Activated naive CD4-positive, alpha-beta T cell treated with anti-CD3 and anti-CD28 coated beads, Interleukin-2, amount 10 ng/mL, durations not matched to agents 7 days and 5 days (primary cell): ENCODE data around the gene SEMA4D.

Source experiments
- CTCF ChIA-PET: fragments of 350-600 bp; sonication (Branson Sonifier 250); formaldehyde crosslinking; loops from one replicate; lab custom pipeline; 2021; ENCODE audit warnings: antibody characterized with exemption; lab: Charles Lee
- DNase-seq: peaks from one replicate; pipeline ENCODE4 v3.0.0-alpha.2; 2020
- H3K27ac Mint-ChIP-seq: one replicate; pipeline ENCODE4 v1.8.0; 2021; ENCODE audit warnings: mild to moderate bottlenecking, moderate library complexity, mixed read lengths
- H3K27me3 Mint-ChIP-seq: one replicate; pipeline ENCODE4 v1.8.0; 2021; ENCODE audit warnings: mild to moderate bottlenecking, mixed read lengths
- H3K36me3 Mint-ChIP-seq: one replicate; pipeline ENCODE4 v1.8.0; 2021; ENCODE audit warnings: mixed read lengths
- H3K4me1 Mint-ChIP-seq: one replicate; pipeline ENCODE4 v1.8.0; 2021; ENCODE audit warnings: mixed read lengths
- H3K4me3 Mint-ChIP-seq: one replicate; pipeline ENCODE4 v1.8.0; 2021; ENCODE audit warnings: mild to moderate bottlenecking, moderate library complexity, mixed read lengths
- H3K9me3 Mint-ChIP-seq: one replicate; pipeline ENCODE4 v1.8.0; 2021; ENCODE audit warnings: mixed read lengths

Gene SEMA4D

DNA sequence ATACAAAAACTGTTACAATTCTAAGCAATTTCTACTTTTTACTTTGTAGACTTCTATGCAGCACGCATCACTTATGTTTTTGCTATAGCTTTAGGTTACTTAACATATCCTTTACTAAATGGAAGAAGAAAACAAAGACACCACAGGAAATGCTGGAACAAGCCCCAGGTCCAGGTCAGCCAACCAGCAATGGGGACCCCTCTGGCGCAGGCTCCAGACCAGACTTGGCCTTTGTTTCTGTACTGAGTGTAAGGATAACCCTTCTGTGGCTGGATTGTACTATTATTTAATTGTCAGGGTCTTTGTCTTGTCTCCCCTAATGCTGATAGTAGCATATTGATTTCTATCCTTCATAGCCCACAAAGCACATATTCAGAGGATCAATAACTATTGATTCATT is 4.2 kb downstream of the SEMA4D start:
- Mint-ChIP-seq H3K36me3 (peaks cover 61% of the 10 kb centered on the region), H3K27me3 (no peaks in the 10 kb centered on the region), H3K27ac (peak overlapping the region; percentile 67), H3K4me1 (peaks cover 91% of the 10 kb centered on the region), H3K9me3 (no peaks in the 10 kb centered on the region), H3K4me3 (peak overlapping the region; percentile 98)
- no peak for DNase-seq
- CTCF ChIA-PET: no interaction called here

DNA sequence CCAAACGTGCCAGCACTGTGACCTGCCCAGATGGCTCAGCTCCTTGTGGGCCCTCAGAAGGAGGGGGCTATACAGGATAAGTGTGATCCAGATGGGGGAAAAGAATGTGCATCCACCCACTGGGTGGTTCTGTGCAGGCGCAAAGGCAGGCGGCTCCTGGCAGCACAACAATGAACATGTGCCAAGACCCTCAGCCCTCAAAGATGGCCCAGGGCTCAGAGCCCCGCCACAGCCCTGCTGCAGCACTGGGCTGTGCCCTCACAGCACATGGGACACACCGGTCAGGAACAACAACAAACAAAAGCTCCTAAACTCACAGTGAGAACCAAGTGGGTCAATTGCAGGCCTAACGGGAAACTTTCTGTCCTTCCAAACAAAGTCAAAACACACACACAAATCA is 4.7 kb downstream of the SEMA4D start:
- peaks cover 62% of the 10 kb centered on the region for H3K36me3 Mint-ChIP-seq
- H3K4me1 Mint-ChIP-seq: peaks cover 89% of the 10 kb centered on the region
- peak overlapping the region; percentile 67 for H3K27ac Mint-ChIP-seq
- DNase-seq: no peak
- CTCF ChIA-PET: no interaction called here
- peak overlapping the region; percentile 42 for H3K4me3 Mint-ChIP-seq
- no peaks in the 10 kb centered on the region for H3K27me3 Mint-ChIP-seq
- no peaks in the 10 kb centered on the region for H3K9me3 Mint-ChIP-seq

DNA sequence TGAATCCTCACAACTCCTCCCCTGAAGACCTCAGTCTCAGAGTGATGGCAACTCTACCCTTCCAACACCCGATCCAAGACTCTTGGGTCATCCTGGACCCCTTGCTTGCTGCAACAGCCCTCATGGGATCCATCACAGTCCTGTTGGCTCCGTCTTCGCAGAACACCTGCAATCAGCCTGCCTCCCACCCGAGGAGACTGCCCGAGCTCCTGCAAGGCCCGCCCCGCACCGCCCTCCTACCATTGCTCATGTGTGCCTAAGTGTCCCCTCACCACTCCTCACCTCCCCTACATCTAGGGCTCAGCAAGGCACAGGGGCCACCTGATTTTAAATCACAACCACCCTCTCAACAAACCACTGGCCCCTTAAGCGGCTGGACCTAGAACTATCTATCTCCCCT is 5.3 kb downstream of the SEMA4D start:
- Mint-ChIP-seq H3K27ac (peak overlapping the region; percentile 85), H3K4me3 (no peak overlapping the region), H3K4me1 (peaks cover 92% of the 10 kb centered on the region), H3K36me3 (peaks cover 67% of the 10 kb centered on the region), H3K9me3 (no peaks in the 10 kb centered on the region), H3K27me3 (no peaks in the 10 kb centered on the region)
- CTCF ChIA-PET: interaction anchor here (1.2 to 4.5 kb wide), 2 partner anchors 44 to 56 kb away, joined by 3 to 27 read pairs; no protein-coding TSS in a partner anchor
- no peak for DNase-seq

DNA sequence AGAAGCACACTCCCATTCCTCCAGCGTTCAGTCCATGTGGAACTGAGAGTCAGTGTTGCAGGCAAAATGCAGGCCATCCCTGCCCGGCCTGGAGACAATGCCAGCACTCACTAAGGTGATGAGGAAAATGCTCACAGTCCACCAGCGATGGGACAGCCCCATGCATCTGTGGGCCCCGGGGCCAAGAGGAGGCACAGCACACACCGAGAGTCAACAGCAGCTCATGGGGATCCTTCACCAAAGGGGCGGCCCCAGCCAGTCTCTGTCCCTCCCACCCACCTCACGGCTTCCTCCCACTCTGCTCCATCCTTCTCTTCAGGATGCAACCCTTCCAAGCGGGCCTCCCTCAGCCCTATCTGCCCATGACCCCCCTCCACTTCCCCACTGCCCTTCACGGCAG is 6.2 kb downstream of the SEMA4D start:
- Mint-ChIP-seq H3K27ac (peak overlapping the region; percentile 85), H3K4me3 (no peak overlapping the region), H3K9me3 (no peaks in the 10 kb centered on the region), H3K36me3 (peaks cover 66% of the 10 kb centered on the region), H3K4me1 (peaks cover 97% of the 10 kb centered on the region), H3K27me3 (no peaks in the 10 kb centered on the region)
- CTCF ChIA-PET: interaction anchor here (1.1 to 4.5 kb wide), 3 partner anchors 24 to 57 kb away, joined by 3 to 27 read pairs (median 4); no protein-coding TSS in a partner anchor
- DNase-seq: no peak

DNA sequence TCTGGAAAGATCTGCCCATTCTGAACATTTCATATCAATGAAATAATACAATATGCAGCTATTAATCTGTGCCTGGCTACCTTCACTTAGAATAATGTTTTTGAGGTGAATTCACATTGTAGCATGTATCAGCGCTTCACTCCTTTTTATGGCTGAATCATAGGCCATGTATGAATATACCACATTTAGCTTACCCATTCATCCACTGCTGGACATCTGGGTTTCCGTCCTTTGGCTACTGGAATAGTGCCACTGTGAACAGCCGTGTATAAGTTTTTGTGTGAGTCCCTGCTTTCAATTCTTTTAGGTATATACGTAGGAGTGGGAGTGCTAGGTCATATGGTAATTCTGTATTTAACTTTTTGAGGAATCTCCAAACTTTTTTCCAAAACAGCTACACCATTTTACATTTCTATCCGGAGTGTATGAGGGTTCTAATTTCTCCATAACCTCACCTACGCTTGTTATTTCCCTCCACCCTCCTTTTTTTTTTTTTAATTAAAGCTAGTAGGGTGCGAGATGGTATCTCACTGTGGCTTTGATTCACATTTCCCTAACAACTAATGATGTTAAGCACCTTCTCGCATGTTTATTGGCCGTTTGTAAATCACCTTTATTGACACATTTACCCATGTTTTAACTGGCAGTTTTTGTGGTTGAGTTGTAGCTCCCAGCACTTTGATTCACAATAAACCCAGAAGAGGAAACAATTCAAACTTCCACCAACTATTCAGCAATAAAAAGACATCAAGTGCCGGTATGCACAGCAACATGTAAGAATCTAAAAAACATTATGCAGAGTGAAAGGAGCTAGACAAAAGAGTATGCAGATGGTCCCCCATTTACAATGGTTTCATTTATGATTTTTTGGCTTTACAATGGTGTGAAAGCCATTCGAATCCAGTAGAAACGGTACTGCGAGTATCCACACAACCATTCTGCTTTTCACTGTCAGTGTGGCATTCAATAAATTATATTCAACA is 8.1 kb downstream of the SEMA4D start:
- H3K9me3 Mint-ChIP-seq: no peaks in the 10 kb centered on the region
- peaks cover 65% of the 10 kb centered on the region for H3K36me3 Mint-ChIP-seq
- H3K4me3 Mint-ChIP-seq: peak overlapping the region; percentile 32
- CTCF ChIA-PET: interaction anchor here (1.6 to 4.5 kb wide), 3 partner anchors 25 to 82 kb away, joined by 3 to 27 read pairs (median 3); no protein-coding TSS in a partner anchor
- H3K27me3 Mint-ChIP-seq: no peaks in the 10 kb centered on the region
- peak overlapping the region; percentile 81 for H3K27ac Mint-ChIP-seq
- DNase-seq: no peak
- H3K4me1 Mint-ChIP-seq: peaks cover 94% of the 10 kb centered on the region

DNA sequence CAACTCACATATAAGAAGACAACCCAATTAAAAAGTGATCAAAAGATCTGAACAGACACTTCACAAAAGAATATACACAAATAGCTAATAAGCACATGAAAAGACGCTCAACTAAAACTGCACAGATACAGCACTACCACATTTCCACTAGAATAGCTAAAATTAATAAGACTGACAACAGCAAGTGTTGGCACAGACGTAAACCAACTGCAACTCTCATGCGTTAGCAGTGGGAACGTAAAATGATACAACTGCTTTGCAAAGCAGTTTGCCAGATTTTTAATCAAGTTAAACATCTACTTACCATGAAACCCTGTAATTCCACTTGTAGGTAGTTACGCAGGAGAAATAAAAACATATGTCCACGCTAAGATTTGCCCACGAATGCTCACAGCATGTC is 9.0 kb downstream of the SEMA4D start:
- H3K36me3 Mint-ChIP-seq: peaks cover 64% of the 10 kb centered on the region
- no peak for DNase-seq
- peaks cover 94% of the 10 kb centered on the region for H3K4me1 Mint-ChIP-seq
- H3K27ac Mint-ChIP-seq: no peak overlapping the region
- H3K27me3 Mint-ChIP-seq: no peaks in the 10 kb centered on the region
- H3K9me3 Mint-ChIP-seq: no peaks in the 10 kb centered on the region
- no peak overlapping the region for H3K4me3 Mint-ChIP-seq
- CTCF ChIA-PET: interaction anchor here (1.6 to 4.5 kb wide), 3 partner anchors 24 to 81 kb away, joined by 3 to 27 read pairs (median 3); no protein-coding TSS in a partner anchor

DNA sequence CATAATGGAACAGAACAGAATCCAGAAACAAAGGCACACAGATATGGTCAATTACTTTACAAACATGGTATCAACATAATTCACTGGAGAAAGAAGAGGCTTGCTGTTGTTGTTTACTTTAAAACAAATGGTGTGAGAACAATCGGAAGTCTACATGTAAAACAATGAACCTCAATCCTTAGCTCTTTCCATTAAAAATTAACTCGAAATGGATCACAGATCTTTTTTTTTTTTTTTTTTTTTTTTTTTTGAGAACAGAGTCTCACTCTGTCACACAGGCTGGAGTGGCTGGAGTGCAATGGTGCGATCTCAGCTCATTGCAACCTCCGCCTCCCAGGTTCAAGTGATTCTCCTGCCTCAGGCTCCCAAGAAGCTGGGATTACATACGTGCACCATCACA is 9.8 kb downstream of the SEMA4D start:
- Mint-ChIP-seq H3K27ac (no peak overlapping the region), H3K4me1 (peaks cover 94% of the 10 kb centered on the region), H3K27me3 (no peaks in the 10 kb centered on the region), H3K9me3 (no peaks in the 10 kb centered on the region), H3K4me3 (no peak overlapping the region), H3K36me3 (peaks cover 63% of the 10 kb centered on the region)
- CTCF ChIA-PET: interaction anchor here (4.5 kb wide), 1 partner anchor 61 kb away, joined by 27 read pairs; no protein-coding TSS in a partner anchor
- DNase-seq: no peak

DNA sequence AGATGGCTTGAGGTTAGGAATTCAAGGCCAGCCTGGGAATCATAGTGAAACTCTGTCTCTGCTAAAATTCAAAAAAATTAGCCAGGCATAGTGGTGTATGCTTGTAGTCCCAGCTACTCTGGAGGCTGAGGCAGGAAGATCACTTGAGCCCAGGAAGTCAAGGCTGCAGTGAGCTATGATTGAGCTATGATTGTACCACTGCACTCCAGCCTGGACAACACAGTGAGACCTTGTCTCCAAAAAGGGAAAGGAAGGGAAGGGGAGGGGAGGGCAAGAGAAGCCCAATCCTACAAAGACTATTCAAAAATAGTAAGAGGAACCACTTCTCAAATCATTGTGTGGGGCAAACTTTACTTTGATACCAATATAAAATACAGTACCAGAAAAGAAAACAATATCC is 11.2 kb downstream of the SEMA4D start:
- Mint-ChIP-seq H3K4me3 (no peak overlapping the region), H3K4me1 (peaks cover 94% of the 10 kb centered on the region), H3K9me3 (no peaks in the 10 kb centered on the region), H3K27me3 (no peaks in the 10 kb centered on the region), H3K36me3 (peaks cover 62% of the 10 kb centered on the region), H3K27ac (peak overlapping the region; percentile 69)
- no peak for DNase-seq
- CTCF ChIA-PET: interaction anchor here (1.0 kb wide), 1 partner anchor 21 kb away, joined by 3 read pairs; no protein-coding TSS in a partner anchor

DNA sequence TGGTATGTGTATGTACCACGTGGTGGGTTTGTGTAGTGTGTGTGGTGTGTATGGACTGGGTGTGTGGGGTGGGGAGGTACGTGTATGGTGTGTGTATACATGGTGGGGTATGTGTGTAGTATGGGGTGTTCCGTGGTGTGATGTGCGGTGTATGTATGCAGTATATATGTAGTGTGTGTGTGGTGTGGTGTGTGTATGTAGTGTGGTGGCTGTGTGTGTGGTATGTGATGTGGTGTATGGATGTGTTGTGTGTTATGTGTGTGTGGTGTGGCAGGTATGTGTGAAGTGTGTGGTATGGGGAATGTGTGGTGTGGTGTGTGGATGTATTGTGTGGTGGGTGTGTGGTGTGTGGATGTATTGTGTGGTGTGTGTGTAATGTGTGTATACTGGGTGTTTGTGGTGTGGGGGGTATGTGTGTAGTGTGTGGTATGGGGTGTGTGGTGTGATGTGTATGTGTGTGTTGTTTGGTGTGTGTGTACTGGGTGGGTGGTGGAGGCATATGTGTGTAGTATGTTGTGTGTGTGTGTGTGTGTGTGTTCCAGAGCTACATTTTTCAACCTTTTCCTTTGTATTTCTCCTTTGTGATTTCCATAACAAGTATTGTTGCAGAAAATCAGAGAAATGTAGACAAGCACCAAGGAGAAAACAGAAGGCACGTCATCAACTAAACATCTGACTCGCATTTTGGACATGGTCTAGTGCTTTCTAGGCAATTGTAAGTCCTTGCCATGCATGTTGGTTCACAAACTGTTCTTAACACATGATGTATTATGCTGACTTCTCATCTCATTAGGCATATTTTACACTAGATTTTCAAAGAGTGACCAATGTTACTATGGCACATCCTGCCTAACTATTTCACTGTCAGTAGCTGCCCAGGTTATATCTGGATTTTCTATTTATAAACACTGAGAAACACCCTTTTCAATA is 13.2 kb downstream of the SEMA4D start:
- H3K27me3 Mint-ChIP-seq: no peaks in the 10 kb centered on the region
- H3K36me3 Mint-ChIP-seq: peaks cover 66% of the 10 kb centered on the region
- H3K4me1 Mint-ChIP-seq: peaks cover 89% of the 10 kb centered on the region
- H3K4me3 Mint-ChIP-seq: peak overlapping the region; percentile 81
- peak overlapping the region; percentile 88 for H3K27ac Mint-ChIP-seq
- no peak for DNase-seq
- CTCF ChIA-PET: interaction anchor here (0.9 to 9.0 kb wide), 3 partner anchors 19 to 64 kb away, joined by 3 to 70 read pairs (median 3); no protein-coding TSS in a partner anchor
- H3K9me3 Mint-ChIP-seq: no peaks in the 10 kb centered on the region

DNA sequence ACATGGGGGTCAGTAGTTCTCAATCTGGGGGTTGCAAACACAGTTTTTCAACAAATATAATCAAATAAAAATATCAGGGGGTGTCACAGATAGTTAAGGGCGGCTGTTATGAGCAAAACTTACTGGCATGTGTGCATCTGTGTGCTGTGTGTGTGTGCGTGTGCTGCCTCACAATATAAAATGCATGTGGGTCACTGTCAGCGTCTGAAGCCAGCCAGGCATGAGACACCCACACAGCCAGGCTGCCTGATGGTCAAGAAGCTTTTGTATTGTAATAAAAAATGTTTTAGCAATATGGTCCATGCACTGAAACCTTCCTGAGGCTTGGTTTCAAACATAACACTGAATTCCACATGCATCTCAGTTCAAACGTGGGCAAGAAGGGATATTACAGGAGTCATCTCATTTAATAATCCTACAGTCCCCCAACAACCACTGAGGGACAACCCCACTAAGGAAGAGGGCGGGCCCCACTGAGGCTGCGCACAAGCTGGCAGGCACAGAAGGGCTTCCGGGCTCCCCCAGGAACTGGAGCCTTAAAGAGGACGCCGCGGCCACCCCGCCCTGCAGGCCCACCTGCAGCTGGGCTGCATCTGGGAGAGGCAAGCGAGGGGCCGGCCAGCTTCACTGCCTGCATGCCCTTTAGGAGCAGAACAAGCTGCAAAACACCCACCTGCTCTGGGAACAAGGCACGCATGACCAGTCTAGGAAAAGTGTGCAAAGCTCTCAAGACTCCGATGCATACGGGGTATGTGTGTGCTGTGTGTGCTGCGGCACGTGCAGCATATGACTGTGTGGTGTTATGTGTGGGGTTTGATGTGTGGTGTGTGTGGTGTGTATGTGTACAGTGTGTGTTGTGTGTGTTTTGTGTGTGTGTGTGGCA is 14.1 kb downstream of the SEMA4D start:
- H3K36me3 Mint-ChIP-seq: peaks cover 66% of the 10 kb centered on the region
- peaks cover 4% of the 10 kb centered on the region for H3K9me3 Mint-ChIP-seq
- no peaks in the 10 kb centered on the region for H3K27me3 Mint-ChIP-seq
- CTCF ChIA-PET: interaction anchor here (0.7 to 9.0 kb wide), 4 partner anchors 9 to 65 kb away, joined by 3 to 70 read pairs (median 4); no protein-coding TSS in a partner anchor
- peak overlapping the region; percentile 88 for H3K27ac Mint-ChIP-seq
- peaks cover 89% of the 10 kb centered on the region for H3K4me1 Mint-ChIP-seq
- DNase-seq: peak; percentile 80
- peak overlapping the region; percentile 81 for H3K4me3 Mint-ChIP-seq

DNA sequence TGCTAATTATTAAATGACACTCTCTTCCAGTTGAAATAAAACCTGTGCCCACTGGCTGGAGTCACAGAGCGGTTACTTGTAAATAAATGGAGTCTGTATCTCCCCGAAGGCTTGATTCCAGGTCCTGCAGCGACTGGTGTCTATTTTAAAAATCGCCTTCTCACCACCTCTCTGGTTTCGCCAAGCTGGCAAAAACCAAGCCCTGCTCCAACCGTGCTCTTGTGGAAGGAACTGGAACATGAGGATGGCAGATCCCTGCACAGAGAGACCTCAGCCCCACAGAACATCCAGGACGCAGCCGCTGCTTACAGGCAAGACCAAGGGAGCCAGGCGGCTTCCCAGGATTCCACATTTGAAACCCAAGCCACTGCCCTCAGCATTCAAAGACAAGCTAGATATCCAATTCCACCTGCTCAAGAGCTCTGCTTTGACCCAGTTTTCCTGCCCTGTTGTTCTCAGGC is 15.0 kb downstream of the SEMA4D start:
- no peak for DNase-seq
- Mint-ChIP-seq H3K4me3 (peak overlapping the region; percentile 81), H3K36me3 (peaks cover 70% of the 10 kb centered on the region), H3K27me3 (no peaks in the 10 kb centered on the region), H3K9me3 (peaks cover 4% of the 10 kb centered on the region), H3K4me1 (peaks cover 92% of the 10 kb centered on the region), H3K27ac (peak overlapping the region; percentile 88)
- CTCF ChIA-PET: interaction anchor here (1.1 to 9.0 kb wide), 2 partner anchors 54 to 66 kb away, joined by 4 to 70 read pairs; no protein-coding TSS in a partner anchor

DNA sequence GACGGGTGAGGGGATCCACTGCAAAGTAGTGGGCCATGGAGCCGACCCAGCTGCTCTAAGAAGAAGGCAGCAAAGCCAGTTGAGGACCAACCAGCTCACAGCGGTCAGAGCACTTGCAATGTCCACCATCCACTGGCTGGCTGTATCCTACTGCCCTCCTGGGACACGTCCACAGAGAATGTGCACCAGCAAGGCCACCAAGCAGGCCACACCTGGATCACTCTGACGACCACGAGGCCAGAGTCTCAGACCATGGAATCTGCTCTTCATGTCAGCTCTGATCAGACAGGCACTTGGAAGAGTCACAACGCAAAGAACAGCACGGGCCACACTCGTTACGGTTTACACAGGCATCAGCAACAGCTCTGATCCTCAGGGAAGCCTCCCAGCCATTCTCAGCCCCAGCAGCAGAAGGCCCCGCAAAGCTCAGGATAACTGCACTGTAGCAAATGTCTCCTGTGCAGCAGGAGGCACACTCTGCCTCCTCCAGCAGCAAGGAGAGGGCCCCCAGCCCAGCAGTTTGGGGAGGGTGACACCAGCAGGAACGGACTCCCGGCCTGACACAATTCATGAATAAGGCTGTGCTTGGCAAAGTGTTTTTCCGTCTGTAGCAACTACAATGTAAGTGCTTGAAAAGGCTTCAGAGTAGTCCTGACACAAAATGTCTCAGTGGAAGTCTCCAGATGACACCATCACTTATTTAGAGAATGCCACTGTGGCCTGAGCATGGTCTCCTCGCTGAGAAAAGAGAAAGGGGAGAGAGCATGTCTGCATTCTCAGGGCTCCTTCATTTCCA is 15.7 kb downstream of the SEMA4D start:
- peak overlapping the region; percentile 57 for H3K4me3 Mint-ChIP-seq
- no peaks in the 10 kb centered on the region for H3K27me3 Mint-ChIP-seq
- H3K27ac Mint-ChIP-seq: peak overlapping the region; percentile 88
- H3K4me1 Mint-ChIP-seq: peaks cover 92% of the 10 kb centered on the region
- H3K9me3 Mint-ChIP-seq: peaks cover 4% of the 10 kb centered on the region
- CTCF ChIA-PET: interaction anchor here (0.6 to 9.0 kb wide), 6 partner anchors 13 to 67 kb away, joined by 3 to 70 read pairs (median 5); no protein-coding TSS in a partner anchor
- DNase-seq: no peak
- peaks cover 71% of the 10 kb centered on the region for H3K36me3 Mint-ChIP-seq
